ENCODE data around the gene PRKAA1.
A peak's percentile ranks its signal among the peaks of the same experiment; 100 is the strongest.
"Not testable (repeated sequence)": the region's sequence is repeated elsewhere in the genome, so short reads cannot be mapped to it uniquely, and the experiment has no call there.

PRKAA1 gene

DNA sequence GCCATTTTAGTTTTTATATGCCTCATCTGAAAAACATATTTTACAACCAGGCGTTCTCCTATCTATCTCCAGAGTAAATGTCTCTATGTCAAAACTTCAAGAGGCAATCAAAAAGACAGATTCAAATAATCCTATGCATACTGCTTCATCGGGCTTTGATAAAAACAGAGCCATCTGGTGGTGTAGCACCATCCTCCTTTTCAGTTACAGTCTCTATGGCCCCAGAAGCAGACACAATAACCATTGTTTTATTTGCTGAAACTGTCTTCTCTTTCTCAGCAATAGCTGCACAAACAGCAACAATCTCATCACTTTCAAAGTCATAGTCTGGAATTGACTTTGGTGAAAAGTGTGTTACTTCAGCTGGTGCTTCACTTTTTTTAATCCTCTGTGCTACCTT lies 82.2 kb downstream of the PRKAA1 start:
- Histone ChIP-seq H3K27me3 (replicated peaks) (no peaks in the 10 kb centered on the region), H3K27ac (no peak overlapping the region), H3K36me3 (replicated peaks) (no peaks in the 10 kb centered on the region), H3K4me3 (ENCODE audit: low read depth, low read length) (no peak overlapping the region)
- TF ChIP-seq, protein P1, sequence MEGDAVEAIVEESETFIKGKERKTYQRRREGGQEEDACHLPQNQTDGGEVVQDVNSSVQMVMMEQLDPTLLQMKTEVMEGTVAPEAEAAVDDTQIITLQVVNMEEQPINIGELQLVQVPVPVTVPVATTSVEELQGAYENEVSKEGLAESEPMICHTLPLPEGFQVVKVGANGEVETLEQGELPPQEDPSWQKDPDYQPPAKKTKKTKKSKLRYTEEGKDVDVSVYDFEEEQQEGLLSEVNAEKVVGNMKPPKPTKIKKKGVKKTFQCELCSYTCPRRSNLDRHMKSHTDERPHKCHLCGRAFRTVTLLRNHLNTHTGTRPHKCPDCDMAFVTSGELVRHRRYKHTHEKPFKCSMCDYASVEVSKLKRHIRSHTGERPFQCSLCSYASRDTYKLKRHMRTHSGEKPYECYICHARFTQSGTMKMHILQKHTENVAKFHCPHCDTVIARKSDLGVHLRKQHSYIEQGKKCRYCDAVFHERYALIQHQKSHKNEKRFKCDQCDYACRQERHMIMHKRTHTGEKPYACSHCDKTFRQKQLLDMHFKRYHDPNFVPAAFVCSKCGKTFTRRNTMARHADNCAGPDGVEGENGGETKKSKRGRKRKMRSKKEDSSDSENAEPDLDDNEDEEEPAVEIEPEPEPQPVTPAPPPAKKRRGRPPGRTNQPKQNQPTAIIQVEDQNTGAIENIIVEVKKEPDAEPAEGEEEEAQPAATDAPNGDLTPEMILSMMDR (IDR thresholded peaks at IDR 0.05; ENCODE audit: low read depth, low read length, missing control alignments) = peak; percentile 56
- in situ Hi-C loops (cut with HindIII; ENCODE audit: low pct_ligation_motif_present, low sequenced_read_pairs) = no loop called here
- DNase-seq = no peak

GRCh38 chr5:40714001-40714400 lies 84.2 kb downstream of the PRKAA1 start:
- Histone ChIP-seq H3K27ac (no peak overlapping the region), H3K27me3 (replicated peaks) (no peaks in the 10 kb centered on the region), H3K4me3 (ENCODE audit: low read depth, low read length) (no peak overlapping the region), H3K36me3 (replicated peaks) (no peaks in the 10 kb centered on the region)
- in situ Hi-C loops (cut with HindIII; ENCODE audit: low pct_ligation_motif_present, low sequenced_read_pairs) = no loop called here
- no peak for DNase-seq
- TF ChIP-seq, protein P1 (IDR thresholded peaks at IDR 0.05; ENCODE audit: low read depth, low read length, missing control alignments) = no peak

GRCh38 chr5:40710575-40710974 lies 87.6 kb downstream of the PRKAA1 start:
- H3K36me3 ChIP-seq (replicated peaks); H3K4me3 ChIP-seq (ENCODE audit: low read depth, low read length); DNase-seq; H3K27me3 ChIP-seq (replicated peaks); H3K27ac ChIP-seq; in situ Hi-C loops (cut with HindIII; ENCODE audit: low pct_ligation_motif_present, low sequenced_read_pairs): not testable (repeated sequence)
